ENCODE measurements around the gene TBC1D14. TPM values are rescaled to one million over a fixed set of nuclear protein-coding genes. Genes with fewer than 3 reads are reported as not detected.

Gene TBC1D14
- total RNA-seq, 1 experiment from 2014 or later, result 36.3 TPM

DNA sequence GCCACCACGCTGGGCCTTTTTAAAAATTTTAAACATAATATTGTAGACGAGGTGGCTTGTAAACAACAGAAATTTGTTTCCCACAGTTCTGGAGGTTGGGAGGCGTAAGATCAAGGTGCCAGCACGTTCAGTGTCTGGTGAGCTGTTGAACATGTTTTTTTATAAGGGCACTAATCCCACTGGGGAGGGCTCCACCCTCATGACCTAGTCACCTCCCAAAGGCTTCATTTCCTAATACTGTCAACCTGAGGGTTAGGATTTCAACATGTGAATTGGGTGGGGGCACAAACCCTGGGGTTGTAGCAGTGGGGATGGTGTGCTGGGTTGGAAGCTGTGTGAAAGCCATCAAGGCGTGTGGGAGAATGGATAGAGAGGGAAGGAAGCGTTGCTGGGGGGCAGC is 27.6 kb downstream of the TBC1D14 start:
- Histone ChIP-seq H3K4me1 (ENCODE audit: control insufficient read depth, insufficient read depth, low read length) (peaks cover 21% of the 10 kb centered on the region), H3K4me3 (ENCODE audit: low read depth in 2 of 2, low read length in 2 of 2) (no peak overlapping the region), H3K27me3 (ENCODE audit: control insufficient read depth, insufficient read depth, low read length) (no peaks in the 10 kb centered on the region), H3K9me3 (ENCODE audit: control insufficient read depth, insufficient read depth, low read depth, low read length) (no peaks in the 10 kb centered on the region), H3K36me3 (ENCODE audit: control insufficient read depth, insufficient read depth, low read length) (no peaks in the 10 kb centered on the region), H3K27ac (ENCODE audit: low read length) (no peak overlapping the region)
- no TSS peak for BruUV-seq (replicated peaks)
- ATAC-seq (no peak), DNase-seq (ENCODE audit: low read depth, low spot score) (no peak)
- TF ChIP-seq, protein P1, sequence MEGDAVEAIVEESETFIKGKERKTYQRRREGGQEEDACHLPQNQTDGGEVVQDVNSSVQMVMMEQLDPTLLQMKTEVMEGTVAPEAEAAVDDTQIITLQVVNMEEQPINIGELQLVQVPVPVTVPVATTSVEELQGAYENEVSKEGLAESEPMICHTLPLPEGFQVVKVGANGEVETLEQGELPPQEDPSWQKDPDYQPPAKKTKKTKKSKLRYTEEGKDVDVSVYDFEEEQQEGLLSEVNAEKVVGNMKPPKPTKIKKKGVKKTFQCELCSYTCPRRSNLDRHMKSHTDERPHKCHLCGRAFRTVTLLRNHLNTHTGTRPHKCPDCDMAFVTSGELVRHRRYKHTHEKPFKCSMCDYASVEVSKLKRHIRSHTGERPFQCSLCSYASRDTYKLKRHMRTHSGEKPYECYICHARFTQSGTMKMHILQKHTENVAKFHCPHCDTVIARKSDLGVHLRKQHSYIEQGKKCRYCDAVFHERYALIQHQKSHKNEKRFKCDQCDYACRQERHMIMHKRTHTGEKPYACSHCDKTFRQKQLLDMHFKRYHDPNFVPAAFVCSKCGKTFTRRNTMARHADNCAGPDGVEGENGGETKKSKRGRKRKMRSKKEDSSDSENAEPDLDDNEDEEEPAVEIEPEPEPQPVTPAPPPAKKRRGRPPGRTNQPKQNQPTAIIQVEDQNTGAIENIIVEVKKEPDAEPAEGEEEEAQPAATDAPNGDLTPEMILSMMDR (IDR thresholded peaks at IDR 0.05), result no peak
- no peak for TF ChIP-seq POLR2AphosphoS5 (IDR thresholded peaks at IDR 0.05; ENCODE audit: low read depth, low read length)
- TF ChIP-seq SIN3A (IDR thresholded peaks at IDR 0.05; ENCODE audit: borderline replicate concordance, insufficient read depth, low read depth, low read length), result no peak
- TF ChIP-seq TCF7L2 (IDR thresholded peaks at IDR 0.05; ENCODE audit: low read depth, low read length), result no peak
- TF ChIP-seq, protein P2, sequence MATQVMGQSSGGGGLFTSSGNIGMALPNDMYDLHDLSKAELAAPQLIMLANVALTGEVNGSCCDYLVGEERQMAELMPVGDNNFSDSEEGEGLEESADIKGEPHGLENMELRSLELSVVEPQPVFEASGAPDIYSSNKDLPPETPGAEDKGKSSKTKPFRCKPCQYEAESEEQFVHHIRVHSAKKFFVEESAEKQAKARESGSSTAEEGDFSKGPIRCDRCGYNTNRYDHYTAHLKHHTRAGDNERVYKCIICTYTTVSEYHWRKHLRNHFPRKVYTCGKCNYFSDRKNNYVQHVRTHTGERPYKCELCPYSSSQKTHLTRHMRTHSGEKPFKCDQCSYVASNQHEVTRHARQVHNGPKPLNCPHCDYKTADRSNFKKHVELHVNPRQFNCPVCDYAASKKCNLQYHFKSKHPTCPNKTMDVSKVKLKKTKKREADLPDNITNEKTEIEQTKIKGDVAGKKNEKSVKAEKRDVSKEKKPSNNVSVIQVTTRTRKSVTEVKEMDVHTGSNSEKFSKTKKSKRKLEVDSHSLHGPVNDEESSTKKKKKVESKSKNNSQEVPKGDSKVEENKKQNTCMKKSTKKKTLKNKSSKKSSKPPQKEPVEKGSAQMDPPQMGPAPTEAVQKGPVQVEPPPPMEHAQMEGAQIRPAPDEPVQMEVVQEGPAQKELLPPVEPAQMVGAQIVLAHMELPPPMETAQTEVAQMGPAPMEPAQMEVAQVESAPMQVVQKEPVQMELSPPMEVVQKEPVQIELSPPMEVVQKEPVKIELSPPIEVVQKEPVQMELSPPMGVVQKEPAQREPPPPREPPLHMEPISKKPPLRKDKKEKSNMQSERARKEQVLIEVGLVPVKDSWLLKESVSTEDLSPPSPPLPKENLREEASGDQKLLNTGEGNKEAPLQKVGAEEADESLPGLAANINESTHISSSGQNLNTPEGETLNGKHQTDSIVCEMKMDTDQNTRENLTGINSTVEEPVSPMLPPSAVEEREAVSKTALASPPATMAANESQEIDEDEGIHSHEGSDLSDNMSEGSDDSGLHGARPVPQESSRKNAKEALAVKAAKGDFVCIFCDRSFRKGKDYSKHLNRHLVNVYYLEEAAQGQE (IDR thresholded peaks at IDR 0.05; ENCODE audit: insufficient read depth in 1 of 2, low read depth in 2 of 2, low read length in 1 of 2), result no peak
- in situ Hi-C loops (cut with HindIII; ENCODE audit: low pct_unique_long_range_greater_than_20kb, low sequenced_read_pairs), result no loop called here
- intact Hi-C loops (cut with micrococcal nuclease; ENCODE audit: unreplicated experiment), result no loop called here
- ChIA-PET CTCF (no interaction called here), POLR2A (no interaction called here)

DNA sequence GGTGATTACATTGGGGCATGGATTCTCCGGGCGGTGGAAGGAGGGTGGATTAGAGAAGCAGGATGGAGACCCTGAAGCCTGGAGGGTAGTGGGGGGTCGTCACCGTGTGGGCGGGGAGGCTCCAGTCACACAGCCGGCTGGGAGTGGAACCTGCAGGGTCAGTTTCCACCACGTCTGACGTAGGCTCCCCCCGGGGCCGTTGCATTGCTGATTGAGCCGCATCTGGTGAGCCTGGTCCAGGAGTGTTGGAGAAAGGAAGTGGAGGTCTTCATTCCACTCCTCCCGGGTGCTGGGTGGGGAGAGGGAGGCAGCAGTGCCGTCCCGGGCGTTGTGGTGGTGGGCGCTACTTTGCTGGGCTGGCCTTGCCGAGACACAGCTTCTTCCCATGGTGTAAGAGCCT is 28.1 kb downstream of the TBC1D14 start:
- peaks cover 24% of the 10 kb centered on the region for H3K4me1 ChIP-seq (ENCODE audit: control insufficient read depth, insufficient read depth, low read length)
- no TSS peak for BruUV-seq (replicated peaks)
- H3K9me3 ChIP-seq (ENCODE audit: control insufficient read depth, insufficient read depth, low read depth, low read length), result no peaks in the 10 kb centered on the region
- CTCF ChIA-PET, result no interaction called here
- TF ChIP-seq, protein P1 (IDR thresholded peaks at IDR 0.05), result no peak
- TF ChIP-seq, protein P2 (IDR thresholded peaks at IDR 0.05; ENCODE audit: insufficient read depth in 1 of 2, low read depth in 2 of 2, low read length in 1 of 2), result no peak
- no peak for TF ChIP-seq POLR2AphosphoS5 (IDR thresholded peaks at IDR 0.05; ENCODE audit: low read depth, low read length)
- H3K27ac ChIP-seq (ENCODE audit: low read length), result no peak overlapping the region
- DNase-seq (ENCODE audit: low read depth, low spot score) (no peak), ATAC-seq (no peak)
- H3K27me3 ChIP-seq (ENCODE audit: control insufficient read depth, insufficient read depth, low read length), result no peaks in the 10 kb centered on the region
- POLR2A ChIA-PET, result no interaction called here
- intact Hi-C loops (cut with micrococcal nuclease; ENCODE audit: unreplicated experiment), result no loop called here
- no peak overlapping the region for H3K4me3 ChIP-seq (ENCODE audit: low read depth in 2 of 2, low read length in 2 of 2)
- in situ Hi-C loops (cut with HindIII; ENCODE audit: low pct_unique_long_range_greater_than_20kb, low sequenced_read_pairs), result no loop called here
- no peaks in the 10 kb centered on the region for H3K36me3 ChIP-seq (ENCODE audit: control insufficient read depth, insufficient read depth, low read length)
